Activated CD8-positive, alpha-beta memory T cell treated with anti-CD3 and anti-CD28 coated beads for 48 hours (primary cell): ENCODE measurements around the gene MSI2.

Source experiments
- DNase-seq, 3 experiments: peaks; one replicate each; pipeline ENCODE4 v3.0.0-alpha.2; 2020; ENCODE audit warnings: low read depth in 2 of 3, low spot score in 2 of 3

The MSI2 gene

GRCh38 chr17:57269052-57269451 is 12.7 kb downstream of the MSI2 start:
- DNase-seq, result no peak

DNA sequence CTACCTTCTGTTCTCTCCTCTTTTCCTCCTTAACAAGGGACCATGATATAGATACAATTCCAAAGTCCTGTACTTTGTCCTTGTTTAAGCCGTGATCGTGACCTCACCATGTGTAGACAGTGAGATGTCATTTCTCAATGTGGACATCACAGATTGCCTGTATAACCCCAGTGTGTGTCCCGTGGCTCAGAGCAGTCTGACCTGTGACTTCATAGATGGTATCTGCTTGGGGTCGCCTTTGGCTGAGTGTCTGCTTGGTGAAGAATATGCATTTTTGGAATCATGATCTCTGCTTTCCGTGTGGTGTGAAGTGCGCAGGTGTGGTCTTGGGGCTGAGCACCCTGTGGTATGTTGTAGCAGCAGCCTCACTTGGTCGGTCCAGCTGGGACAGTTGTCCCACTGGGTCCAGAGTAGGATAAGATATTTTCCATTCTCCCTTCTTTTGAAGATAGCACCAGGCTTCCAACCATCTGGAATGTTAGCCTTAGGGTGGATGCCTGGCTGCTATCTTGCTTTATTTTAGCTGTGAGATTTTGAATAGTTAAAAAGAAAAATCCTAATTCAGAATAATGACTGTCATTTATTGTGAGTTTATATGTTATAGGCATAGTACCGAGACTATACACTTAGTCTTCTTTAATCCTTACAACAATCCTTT is 13.4 kb downstream of the MSI2 start:
- no peak for DNase-seq

DNA sequence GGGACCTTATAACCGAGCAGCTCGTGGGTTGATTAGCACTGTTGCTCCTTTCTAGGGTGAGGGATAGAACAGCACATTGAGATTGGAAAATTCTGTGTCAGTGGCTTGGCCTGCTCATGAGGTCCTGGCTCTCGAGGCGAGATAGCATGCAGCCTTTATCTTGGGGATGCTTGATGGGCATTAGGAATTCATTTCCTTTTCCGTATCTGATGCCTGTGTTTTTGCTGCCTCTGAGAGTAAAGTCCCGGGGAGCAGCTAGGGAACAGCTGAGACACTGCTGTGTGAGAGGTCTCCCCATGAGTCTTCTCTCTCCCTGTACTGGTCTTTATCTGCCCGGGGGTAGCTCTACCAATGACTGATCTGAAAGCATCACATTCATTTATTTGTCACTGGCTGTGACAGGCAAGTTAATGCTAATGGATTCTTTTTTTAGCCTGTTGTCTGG is 14.5 kb downstream of the MSI2 start:
- DNase-seq, result no peak

GRCh38 chr17:57271821-57272220 is 15.5 kb downstream of the MSI2 start:
- DNase-seq, result no peak

DNA sequence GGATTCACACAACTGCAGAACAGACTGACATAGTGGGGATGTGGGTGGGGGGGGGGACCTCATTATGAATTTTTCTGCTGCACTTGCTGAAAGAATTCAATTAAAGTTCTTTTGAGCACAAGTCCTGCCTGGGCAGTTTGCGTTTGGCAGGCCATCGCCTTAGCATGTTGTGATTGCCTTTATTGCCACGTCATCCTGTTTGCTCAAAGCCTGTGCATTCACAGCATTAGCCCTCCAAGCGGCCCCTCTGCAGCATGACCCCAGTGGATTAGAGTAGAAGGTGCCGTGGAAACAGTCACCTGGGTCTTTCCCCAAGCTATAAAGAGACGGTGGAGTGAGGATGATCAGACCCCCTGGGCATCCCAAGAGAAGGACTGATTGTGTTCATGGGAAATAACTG is 17.2 kb downstream of the MSI2 start:
- no peak for DNase-seq

DNA sequence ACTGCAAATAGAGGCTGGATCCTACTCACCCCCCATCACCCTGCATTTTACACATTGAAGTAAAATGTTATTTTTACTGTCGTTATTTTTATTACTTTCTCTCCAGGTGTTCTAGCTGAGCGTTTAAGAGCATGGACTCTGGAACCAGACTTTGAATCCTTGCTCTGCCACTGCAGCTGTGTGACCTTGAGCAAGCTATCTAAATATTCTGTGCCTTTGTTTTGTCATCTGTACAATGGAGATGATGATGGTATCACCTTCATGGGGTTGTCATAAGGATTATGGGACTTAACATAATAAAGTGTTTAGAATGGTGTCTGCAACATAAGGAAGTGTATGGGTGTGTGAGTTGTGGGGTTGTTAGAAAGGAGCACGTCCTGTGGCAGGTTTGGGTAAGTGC is 17.8 kb downstream of the MSI2 start:
- DNase-seq, result no peak

DNA sequence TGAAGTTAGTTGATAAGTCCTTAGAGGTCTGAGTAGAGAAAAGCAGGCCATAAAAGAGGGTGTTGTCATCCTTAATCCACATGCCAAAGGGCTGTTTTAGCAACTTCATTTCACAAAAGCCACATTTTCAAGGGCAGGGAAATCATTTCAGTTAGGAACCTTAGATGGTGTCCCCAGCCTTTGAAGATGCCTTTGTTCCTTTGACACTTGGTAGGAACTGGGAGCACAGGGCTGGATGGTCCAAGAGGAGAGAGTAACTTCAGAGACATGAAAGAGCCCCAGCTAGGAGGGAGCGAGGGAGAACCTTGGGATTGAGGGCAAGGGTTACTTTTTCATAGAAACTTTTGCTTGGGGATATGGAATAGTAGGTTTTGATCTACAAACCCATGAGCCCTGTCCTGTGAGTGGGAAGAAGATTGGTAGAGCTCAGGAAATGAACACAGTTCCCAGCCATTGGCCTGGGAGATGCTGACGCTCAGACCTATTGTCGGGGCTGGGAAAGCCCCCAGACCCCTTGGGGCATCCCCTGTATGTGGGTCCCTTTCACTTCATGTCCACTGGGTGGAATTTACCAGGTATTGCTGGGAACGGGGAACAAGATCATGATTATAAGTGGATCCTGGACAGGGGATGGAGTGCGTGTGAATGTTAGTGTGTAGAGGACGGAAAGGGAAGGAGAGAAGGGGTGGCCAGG is 18.9 kb downstream of the MSI2 start:
- no peak for DNase-seq

GRCh38 chr17:57276621-57277020 is 20.3 kb downstream of the MSI2 start:
- no peak for DNase-seq

GRCh38 chr17:57277923-57278604 is 21.7 kb downstream of the MSI2 start:
- DNase-seq, result no peak

- DNase-seq, result no peak
Measured at GRCh38 chr17:57278740-57279387, 22.5 kb downstream of the MSI2 start.

DNA sequence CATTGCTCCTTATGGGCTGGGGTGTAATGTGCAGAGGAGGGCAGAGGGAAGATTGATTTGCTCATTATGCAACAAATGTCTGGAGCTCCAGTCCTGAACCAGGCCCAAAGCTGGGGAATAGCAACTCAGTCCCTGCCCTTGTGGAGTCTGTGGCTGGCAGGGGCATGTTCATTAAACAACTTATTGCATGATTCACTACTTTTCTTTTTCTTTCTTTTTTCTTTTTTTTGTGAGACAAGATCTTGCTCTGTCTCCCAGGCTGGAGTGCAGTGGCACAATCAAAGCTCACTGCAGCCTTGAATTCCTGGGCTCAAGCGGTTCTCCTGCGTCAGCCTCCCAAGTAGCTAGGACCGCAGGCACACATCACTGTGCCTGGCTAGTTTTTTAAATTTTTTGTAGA is 23.1 kb downstream of the MSI2 start:
- DNase-seq, result no peak

- no peak for DNase-seq
Measured at GRCh38 chr17:57281887-57282286, 25.6 kb downstream of the MSI2 start.

DNA sequence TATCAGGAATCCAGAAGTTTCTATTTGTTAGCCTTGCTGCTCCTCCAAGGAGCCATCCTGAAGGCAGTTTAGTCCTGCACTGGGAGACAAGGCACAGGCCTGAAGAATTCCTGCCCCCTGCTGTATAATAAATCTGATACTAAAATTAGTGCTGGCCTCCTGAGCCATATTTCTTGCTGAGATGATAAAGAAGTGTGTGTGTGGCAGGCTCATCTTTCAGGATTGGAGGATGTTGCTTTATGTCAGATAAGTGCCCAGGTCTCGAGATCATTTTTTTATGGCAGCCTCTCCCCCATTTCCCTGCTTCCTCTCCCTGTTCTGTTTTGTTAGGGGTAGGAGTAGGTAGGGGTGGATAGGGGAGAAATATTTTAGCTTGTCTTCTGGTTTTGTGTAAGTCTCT is 26.0 kb downstream of the MSI2 start:
- DNase-seq, result no peak

DNA sequence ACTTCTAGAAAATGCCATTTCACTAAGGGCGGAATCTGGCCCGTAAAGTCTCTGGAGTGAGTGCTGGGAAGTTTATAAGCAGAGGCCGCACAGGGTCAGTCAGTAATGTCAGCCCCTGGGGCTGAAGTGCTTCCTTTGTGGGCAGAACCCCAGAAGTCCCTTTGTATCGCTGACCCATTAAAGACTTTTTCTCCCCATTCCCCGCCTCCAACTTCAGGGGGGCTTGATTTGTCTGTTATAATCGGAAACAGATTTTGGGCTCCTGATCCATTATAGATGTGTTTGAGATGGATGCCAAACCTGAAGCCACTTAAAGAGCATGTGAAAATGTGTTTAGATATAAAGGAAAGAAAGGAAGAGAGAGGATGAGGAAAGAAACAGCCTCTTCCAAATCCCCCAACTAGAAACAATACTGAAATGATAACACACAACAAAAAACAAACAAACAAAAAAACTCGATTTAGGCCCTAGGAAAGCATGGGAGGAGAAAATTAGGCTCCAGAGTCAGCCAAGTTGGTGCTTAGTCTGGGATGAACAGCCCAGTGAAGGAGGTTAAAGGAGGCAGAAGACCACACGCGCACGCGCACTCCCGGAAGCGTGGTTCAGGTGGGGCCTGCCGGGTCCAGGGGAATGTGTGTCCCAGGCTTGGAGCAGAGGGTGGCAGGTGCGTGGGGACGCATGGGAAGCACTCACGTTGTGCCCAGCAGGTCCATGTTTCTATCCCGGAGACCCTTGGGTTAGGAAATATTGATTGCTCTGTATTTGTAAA is 27.1 kb downstream of the MSI2 start:
- DNase-seq, result no peak

DNA sequence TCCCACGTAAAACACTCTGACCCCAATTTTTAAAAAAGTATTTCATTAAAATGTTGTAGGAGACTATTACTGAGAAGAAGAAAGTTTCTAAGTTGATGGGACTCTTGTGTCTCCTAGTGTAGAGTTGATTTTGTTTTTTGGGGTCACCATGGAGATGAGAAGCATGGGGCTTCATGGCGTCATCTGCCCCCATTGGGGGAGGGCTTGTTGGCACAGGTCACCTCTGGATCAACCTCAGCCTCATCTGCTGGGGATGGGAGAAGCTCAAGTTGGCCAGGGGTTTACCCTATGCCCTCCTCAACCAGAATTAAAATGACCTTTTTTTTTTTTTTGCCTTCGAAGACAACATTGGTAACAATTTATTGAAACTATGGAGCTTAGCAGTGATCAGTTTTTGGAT is 28.3 kb downstream of the MSI2 start:
- no peak for DNase-seq

DNA sequence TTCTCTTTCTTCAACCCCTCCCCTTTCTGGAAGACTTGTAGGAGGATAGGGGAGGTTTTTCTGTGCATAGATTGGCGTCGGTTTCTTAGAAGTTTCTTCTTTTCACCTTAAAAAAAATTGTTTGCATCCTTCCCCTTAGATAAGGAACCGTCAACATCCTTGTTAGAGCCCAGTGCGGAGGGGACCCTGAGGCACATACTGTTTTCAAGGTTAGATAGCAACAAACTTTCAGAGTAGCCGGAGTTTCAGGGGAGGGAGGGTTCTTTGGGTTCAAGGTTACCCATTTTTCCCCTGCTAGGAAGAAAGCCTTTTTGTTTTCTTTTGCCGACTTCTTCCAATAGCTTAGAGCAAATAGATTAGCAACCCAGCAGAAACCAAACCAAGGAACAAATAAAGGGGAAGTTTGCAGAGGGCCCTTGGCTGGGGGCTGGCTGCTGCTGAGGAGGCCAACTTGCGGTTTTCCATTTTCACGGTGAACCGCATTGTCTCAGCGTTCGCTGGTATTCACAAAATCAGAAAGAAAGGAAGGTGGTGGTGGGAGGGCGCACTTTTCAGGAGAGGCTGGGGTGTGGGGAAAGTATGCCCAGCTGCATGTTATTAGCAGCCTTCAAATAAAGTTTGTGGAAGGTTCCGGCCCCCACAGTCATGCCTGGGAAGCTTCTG is 28.8 kb downstream of the MSI2 start:
- DNase-seq, result peak in 2 of 3 experiments; percentile 39 to 40

- no peak for DNase-seq
Measured at GRCh38 chr17:57285701-57286100, 29.4 kb downstream of the MSI2 start.

DNA sequence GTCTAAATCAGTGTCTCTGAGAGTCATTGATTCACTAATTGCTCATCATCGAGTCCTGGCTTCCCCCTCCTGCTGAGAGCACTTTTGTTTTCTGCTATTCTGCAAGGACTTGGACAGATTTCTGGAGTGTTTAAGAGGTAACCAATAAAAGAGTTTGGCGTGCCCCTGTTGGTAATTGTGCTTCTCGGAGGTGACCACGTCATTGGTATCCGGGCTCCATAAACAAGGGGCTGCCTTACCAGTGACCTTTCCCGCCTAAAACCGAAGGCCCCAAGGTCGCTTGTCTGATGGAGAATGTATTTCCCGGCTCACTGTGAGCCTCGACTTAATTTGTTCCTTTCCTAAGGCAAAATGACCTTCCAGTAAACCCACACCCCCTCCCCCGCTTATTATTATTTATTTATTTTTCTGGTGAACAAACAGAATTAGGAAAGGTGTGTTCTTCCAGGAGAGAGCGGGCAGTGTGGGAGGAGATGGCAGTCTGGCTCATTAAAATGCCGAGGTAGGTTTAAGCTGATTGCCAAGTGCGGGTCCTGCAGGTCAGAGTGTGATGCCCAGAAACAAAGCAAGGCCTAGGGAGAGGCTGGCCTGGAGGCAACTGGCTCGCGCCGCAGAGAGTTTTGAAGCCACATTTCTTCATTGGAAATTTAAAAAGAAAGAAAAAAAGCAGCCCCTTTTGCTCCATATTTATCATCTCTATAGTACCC is 30.2 kb downstream of the MSI2 start:
- no peak for DNase-seq

GRCh38 chr17:57288040-57288772 is 31.9 kb downstream of the MSI2 start:
- DNase-seq, result no peak
